RPMI8226 (cell line): ENCODE measurements around the gene IZUMO4.
"Not testable (repeated sequence)": the region's sequence is repeated elsewhere in the genome, so short reads cannot be mapped to it uniquely, and the experiment has no call there.

Experiments used
- DNase-seq: peaks from one replicate; pipeline ENCODE4 v3.0.0-alpha.2; 2015

The IZUMO4 gene

DNA sequence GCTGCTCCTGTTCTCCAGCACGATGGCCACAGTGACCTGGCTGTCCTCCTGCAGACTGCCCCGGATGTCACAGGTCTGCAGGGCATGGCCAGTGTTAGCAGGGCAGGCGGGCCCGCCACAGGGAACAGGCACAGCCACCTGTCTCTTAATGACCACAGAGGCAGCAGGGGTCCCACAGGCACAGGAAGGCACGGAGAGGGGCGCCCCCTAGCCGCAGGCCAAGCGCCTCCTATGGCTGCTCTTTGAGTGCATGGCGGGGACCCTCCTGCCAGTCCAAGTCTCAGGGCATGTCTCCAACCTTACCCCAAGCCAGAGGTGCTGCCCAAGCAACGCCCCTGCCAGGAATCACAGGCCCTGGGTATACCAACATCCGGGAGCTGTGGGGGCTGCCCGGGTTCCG, 14.1 kb downstream of the IZUMO4 start:
- DNase-seq: no peak

GRCh38 chr19:2111425-2111824, 14.7 kb downstream of the IZUMO4 start:
- no peak for DNase-seq

GRCh38 chr19:2111886-2112285, 15.2 kb downstream of the IZUMO4 start:
- DNase-seq: no peak

GRCh38 chr19:2112516-2113320, 16.0 kb downstream of the IZUMO4 start:
- DNase-seq: no peak

DNA sequence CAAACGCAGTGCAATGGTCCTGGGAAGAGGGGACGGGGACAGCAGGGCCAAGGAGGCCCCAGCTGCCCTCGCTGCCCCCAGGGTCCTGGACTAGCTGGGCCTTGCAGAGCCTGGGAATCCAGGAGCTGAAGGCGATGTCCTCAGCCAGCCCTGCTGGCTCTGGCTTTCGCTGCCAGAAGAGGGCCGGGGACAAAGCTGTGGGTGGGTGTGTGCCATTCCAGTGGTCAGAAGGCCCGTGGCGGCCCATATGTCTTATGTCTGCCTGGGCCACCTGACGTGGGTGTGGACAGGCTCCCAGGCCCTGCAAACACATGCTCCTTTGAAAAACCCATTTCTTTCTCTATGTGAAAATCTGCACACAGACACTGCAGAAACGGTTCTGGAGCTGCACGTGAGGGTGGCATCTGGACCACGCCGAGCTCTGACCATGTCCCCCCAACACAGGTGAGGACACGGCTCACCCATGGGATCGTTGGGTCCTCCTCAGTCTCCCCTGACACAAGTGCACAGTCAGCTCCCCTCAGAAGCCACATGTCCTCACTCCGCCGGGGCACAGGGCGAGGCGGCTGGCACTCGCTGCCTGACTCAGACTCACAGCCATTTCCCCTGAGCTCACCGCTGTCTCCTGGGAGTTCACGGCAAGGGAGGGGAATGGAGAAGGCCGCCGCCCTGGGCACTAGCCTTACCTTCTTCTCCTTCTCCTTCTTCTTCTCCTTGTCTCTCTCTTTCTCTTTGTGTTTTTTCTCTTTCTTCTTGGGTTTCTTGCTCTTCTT, 16.9 kb downstream of the IZUMO4 start:
- no peak for DNase-seq

GRCh38 chr19:2114218-2114617, 17.5 kb downstream of the IZUMO4 start:
- DNase-seq: no peak

GRCh38 chr19:2114821-2115220, 18.1 kb downstream of the IZUMO4 start:
- DNase-seq: no peak

- DNase-seq: no peak
Measured at GRCh38 chr19:2115324-2115723, 18.6 kb downstream of the IZUMO4 start.

DNA sequence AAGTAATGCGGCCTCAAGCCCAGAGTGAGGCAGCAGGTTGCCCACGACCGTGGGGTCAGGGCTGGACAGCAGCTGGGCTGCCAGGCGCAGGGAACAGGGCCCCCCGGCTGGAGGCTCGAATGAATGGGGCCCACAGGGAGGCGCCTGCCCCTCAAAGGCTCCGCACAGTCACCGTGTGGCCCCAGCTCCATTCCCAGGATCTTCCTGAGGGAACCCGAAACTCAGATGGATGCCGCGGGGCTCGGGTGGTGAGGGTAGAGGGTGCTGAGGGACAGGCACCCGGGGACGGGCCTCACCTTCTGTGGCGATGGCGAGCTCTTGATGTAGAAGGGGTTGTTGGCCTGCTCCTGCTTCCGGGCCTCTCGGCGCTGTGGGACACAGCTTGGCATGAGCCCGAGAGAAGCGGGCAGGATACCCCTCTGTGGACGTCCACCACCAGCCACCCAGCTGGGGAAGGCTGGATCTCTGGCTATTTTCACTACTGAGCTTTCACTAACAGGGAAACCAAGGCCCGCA, 19.3 kb downstream of the IZUMO4 start:
- no peak for DNase-seq

GRCh38 chr19:2116507-2116906, 19.8 kb downstream of the IZUMO4 start:
- DNase-seq: no peak

DNA sequence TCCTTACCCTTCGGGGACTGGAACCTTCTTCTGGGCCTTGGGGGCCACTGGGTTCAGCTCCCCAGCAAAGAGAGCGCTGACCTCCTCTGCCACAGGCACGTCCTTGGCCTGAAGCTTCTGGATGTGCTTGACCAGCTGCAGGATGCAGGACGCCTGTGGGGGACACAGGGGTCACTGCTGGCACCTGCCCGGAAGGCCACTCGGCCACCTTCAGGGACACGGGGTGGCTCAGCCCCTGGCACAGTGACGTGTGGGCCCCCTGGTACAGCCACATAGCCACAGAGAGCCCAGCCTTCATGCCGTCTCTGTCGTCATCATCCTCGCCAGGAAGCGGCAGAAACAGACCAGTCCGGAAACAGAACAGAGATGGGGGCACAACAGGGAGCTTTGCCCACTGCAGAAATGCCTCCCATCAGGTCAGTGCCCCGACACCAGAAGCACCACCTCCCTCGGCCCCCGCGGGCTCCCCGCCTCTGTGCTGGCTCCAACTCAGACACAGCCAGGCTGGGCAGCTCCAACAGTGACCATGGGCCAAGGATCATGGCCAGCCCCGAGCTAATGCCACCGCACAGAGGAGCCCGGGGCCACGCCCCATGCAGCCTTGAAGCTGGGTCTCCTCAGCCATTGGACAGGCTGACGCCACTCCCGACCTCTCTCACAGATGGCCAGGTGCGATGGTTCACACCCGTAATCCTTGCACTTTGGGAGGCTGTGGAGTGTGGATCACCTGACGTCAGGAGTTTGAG, 20.7 kb downstream of the IZUMO4 start:
- no peak for DNase-seq

DNA sequence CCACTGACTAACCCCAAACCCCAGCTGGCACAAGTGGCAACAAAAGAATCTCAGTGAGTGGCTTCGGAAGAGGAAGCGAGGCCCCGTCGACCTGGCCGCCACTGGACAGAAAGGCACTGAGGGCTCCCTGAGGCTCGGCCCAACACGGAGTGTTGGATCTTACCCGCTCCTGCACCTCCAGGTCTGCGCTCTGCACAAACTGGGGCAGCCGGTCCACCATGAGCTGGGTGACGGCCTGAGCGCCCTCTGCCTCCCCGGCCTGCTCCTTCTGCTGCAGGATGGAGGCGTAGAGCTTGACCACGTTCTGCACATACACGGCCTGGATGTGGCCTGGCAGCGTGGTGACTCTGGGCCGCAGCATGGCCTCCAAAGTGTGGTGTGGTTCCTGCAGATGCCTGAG, 21.7 kb downstream of the IZUMO4 start:
- DNase-seq: no peak

GRCh38 chr19:2119921-2120785, 23.4 kb downstream of the IZUMO4 start:
- DNase-seq: no peak

GRCh38 chr19:2120821-2121220, 24.1 kb downstream of the IZUMO4 start:
- no peak for DNase-seq

DNA sequence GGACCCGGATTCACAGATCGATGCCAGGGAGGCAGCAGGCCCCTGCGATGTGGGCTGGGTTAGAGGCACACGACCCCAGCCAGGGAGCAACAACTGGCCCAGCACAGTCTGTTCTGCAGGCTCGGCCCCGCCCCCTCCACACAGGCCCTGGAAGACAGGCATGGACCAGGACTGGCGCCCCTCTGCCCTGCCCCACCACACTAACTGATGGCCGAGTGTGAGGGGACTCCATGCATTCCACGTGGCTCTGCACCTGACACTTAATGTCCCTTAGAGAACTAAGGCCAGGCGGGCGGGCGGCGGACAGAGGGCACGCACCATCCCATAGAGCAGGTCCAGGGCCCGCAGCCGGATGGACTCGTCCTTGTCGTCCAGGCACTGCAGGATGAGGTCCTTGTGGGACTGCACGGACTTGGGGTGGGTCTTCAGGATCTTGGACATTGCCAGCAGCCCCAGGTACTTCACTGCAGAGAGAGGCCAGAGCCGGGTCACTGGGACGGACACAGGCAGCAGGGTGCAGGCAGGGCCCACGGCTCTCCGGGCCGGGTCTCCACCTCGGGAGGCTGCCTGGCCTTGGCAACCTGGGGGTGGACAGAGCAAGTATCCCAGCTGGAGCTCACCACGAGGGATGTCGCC, 24.8 kb downstream of the IZUMO4 start:
- DNase-seq: no peak

DNA sequence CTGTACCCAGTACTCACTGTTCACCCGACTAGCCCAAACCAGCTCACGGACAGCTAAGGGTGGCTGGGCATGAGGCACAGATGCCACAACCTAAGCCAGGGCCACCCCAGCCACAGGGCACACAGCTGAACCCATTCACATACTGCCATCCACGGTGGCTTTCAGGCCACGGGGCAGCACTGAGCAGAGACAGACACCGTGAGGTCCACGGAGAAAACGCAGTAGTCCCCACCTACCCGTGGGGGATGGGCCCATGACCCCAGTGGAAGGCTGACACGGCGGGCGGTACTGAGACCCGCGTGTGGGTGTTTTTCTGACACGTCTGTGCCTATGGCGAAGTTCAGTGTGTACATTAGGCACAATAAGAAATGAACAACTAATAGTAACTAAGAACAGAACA, 25.5 kb downstream of the IZUMO4 start:
- no peak for DNase-seq

DNA sequence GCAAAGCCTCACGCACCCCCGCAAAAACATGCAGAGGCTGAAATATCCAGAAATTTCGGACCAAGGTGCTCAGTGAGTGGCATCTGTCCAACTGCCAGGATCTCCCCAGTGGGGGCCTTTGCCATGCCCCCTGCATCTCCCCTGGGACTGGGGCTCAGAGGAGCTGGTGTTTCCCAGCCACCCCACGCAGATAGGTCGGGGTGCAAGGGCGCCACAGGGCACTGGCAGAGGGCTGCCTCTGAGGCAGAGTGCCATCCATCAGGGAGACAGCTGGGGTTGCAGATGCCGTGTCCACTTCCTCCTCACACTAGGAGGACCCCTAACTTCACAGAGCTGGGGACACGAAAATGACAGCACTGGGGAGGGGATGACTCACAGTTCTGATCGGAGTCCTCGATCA, 26.3 kb downstream of the IZUMO4 start:
- DNase-seq: no peak

DNA sequence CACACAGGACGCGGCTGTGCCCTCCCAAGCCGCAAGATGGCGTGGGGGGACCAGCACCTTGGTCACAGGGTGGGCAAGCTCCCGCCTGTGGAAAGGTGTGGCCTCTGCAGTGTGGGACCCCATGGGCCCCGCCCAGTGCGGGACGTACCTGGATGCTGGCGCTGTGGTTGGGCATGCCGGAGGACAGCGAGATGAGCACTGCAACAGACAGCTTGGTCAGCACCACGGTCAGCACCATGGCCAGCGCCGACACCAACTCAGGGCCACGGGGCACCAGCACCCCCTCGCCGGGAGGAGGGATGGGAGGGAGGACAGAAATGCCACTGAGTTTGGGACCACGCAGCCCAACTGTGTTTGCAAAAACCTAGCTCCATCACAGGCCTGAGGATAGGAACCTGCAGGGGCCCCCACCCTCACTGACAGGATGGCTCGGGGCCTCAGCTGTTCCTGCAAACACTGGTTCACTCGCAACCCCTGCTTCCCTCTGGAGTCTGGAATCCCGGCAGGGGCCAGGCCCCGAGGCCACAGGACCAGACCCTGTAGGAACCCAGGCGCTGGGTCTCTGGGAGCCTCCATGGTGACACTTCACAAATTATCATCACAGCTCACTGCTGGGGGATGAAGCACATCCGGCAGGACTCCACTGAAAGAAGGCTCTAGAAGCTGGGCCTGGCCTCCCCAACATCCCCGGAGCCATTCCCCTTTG, 27.1 kb downstream of the IZUMO4 start:
- DNase-seq: no peak

DNA sequence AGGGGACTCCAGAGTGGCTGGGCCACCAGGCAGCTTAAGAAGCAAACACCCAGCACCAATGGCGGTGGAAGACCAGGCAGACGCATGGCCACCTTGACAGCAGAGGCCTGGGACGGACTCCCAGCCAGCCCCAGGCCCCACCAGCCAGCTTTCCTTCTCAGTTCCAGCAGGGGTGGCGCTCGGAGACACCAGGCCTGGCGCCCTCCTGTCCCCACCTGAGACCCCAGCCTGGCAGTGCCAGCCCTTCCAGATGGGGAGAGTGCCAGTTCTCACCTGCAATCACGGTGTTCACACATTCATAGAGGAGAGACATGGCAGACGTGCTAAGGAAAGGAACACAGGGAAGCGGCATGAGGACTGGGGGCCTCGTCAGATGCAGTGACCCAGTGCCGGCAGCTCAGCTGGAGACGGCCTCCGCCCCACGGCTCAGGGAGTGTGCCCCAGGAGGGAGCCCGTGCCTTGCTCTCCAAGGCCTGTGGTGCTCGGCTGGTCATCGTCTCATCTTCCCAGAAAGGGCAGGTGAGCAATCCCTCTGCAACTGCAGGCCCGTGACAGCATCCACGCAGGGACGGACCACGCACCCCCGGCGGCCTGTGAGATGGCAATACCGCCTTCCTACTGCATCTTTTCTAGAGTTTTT, 30.3 kb downstream of the IZUMO4 start:
- DNase-seq: no peak

DNA sequence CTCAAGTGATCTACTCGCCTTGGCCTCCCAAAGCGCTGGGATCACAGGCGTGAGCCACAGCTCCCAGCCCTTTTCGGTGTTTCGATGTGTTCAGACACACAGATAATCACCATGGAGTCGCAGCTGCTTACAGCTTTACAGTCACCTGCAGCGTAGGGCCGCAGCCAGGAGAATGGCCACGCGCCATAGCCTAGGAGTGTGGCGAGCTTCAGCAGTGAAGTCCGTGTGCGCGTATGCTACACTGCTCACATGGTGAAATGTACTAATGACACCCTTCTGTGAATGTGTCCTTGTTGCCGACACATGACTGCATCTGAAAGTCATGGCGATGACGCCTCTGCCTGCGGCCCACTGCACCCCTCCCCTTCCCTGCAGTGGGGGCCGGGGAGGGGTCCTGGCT, 31.0 kb downstream of the IZUMO4 start:
- DNase-seq: no peak

DNA sequence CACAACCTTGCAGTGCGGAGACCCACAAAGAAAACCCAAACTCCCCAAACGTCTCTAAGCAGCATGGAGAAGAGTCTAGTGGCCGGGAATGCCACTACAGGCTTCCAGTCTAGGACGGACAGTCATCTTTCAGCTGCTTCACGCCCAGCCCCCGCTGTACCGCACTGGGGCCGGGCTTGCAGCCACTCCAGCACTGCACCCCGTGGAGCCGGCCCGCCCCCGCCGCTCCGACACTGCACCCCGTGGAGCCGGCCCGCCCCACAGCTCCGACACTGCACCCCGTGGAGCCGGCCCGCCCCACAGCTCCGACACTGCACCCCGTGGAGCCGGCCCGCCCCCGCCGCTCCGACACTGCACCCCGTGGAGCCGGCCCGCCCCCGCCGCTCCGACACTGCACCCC, 31.5 kb downstream of the IZUMO4 start:
- DNase-seq: not testable (repeated sequence)
